Subcutaneous abdominal adipose tissue (tissue), 5 donors: ENCODE measurements around the gene TBL2.

Source experiments
- H3K27ac ChIP-seq: one replicate; pipeline ENCODE4 v1.7.0; 2013; ENCODE audit warnings: low read depth, mild to moderate bottlenecking, inconsistent platforms, low read length, moderate library complexity
- H3K27me3 ChIP-seq, 5 donors: one replicate each; pipeline ENCODE4 v1.7.0; 2013; ENCODE audit warnings: low read length in 5 of 5, inconsistent platforms in 1 of 5; ENCODE audit not compliant: control insufficient read depth in 5 of 5, insufficient read depth in 4 of 5
- H3K36me3 ChIP-seq, 5 donors: one replicate each; pipeline ENCODE4 v1.7.0; 2013; ENCODE audit warnings: low read length in 5 of 5; ENCODE audit not compliant: control insufficient read depth in 5 of 5, insufficient read depth in 5 of 5
- H3K4me1 ChIP-seq, 5 donors: one replicate each; pipeline ENCODE4 v1.7.0; 2013; ENCODE audit warnings: low read length in 5 of 5, mild to moderate bottlenecking in 3 of 5, moderate library complexity in 1 of 5; ENCODE audit not compliant: control insufficient read depth in 5 of 5, insufficient read depth in 5 of 5
- H3K4me3 ChIP-seq, 5 donors: one replicate each; pipeline ENCODE4 v1.7.0; 2013; ENCODE audit warnings: low read length in 5 of 5, low read depth in 1 of 5
- H3K9ac ChIP-seq, 5 donors: one replicate each; pipeline ENCODE4 v1.7.0; 2013; ENCODE audit warnings: low read length in 5 of 5, mild to moderate bottlenecking in 4 of 5, moderate library complexity in 3 of 5
- H3K9me3 ChIP-seq, 5 donors: one replicate each; pipeline ENCODE4 v1.7.0; 2013; ENCODE audit warnings: low read length in 5 of 5; ENCODE audit not compliant: control insufficient read depth in 5 of 5
- donor health status: healthy.
- donor health status: healthy.
- donor health status: healthy.
- donor health status: healthy.
- donor health status: healthy.

Gene TBL2

GRCh38 chr7:73520673-73521635, 57.4 kb downstream of the TBL2 start:
- H3K9me3 ChIP-seq = no peaks in the 10 kb centered on the region
- H3K4me3 ChIP-seq = peak overlapping the region; percentile 74 to 89 (median 82)
- peaks cover 5 to 51% (median 36%) of the 10 kb centered on the region in 5 donors for H3K4me1 ChIP-seq

GRCh38 chr7:73519867-73520672, 58.3 kb downstream of the TBL2 start:
- H3K27ac ChIP-seq = peak overlapping the region; percentile 88
- peaks cover 5 to 45% (median 36%) of the 10 kb centered on the region in 5 donors for H3K4me1 ChIP-seq
- peak overlapping the region; percentile 35 to 91 (median 83) for H3K9ac ChIP-seq
- peaks cover 2 to 17% (median 8%) of the 10 kb centered on the region in 5 donors for H3K36me3 ChIP-seq
- H3K4me3 ChIP-seq = peak overlapping the region; percentile 74 to 89 (median 82)
- no peaks in the 10 kb centered on the region for H3K9me3 ChIP-seq
- H3K27me3 ChIP-seq = no peaks in the 10 kb centered on the region

More at GRCh38 chr7:73520673-73521635, 57.4 kb downstream of the TBL2 start:
- peak overlapping the region; percentile 88 for H3K27ac ChIP-seq
- H3K36me3 ChIP-seq = peaks cover 0 to 8% (median 3%) of the 10 kb centered on the region in 5 donors
- H3K27me3 ChIP-seq = no peaks in the 10 kb centered on the region
- peak overlapping the region; percentile 55 to 91 (median 84) for H3K9ac ChIP-seq

- no peak overlapping the region for H3K4me3 ChIP-seq
- peaks cover 3 to 25% (median 9%) of the 10 kb centered on the region in 5 donors for H3K36me3 ChIP-seq
- peak overlapping the region; percentile 0 for H3K27ac ChIP-seq
- no peaks in the 10 kb centered on the region for H3K27me3 ChIP-seq
- no peaks in the 10 kb centered on the region for H3K9me3 ChIP-seq
- H3K9ac ChIP-seq = peak overlapping the region in 3 of 5 donors; percentile 12 to 42 (median 35)
- H3K4me1 ChIP-seq = peaks cover 5 to 45% (median 36%) of the 10 kb centered on the region in 5 donors
These were observed 59.9 kb downstream of the TBL2 start for GRCh38 chr7:73518470-73518869.
